IMR-90 (cell line): Measurements from ENCODE around the gene KCTD16. TPM values are rescaled to one million over a fixed set of nuclear protein-coding genes. Genes with fewer than 3 reads are reported as not detected.

Experiments used
- ATAC-seq: fragments of 200-7000 bp; cut with Tn5 transposase; 2 replicates; pipeline ENCODE4 v1.9.1; 2020; ENCODE audit warnings: low read depth, mild to moderate bottlenecking, moderate library complexity
- BruUV-seq: library from RNA; stranded (reverse); fragments of 400-500 nt; replicated peaks from 2 replicates; lab custom pipeline; 2021; lab: Mats Ljungman, UMichigan
- CTCF ChIA-PET: fragments of 300-600 bp; formaldehyde crosslinking; extraction: SDS; loops from one replicate; lab custom pipeline; 2021; ENCODE audit warnings: antibody characterized with exemption; lab: Yijun Ruan, JAX
- POLR2A ChIA-PET: fragments of 300-600 bp; sonication (Branson Sonifier 250); formaldehyde crosslinking; loops from one replicate; lab custom pipeline; 2022; ENCODE audit warnings: antibody characterized with exemption; ENCODE audit not compliant: unreplicated experiment; lab: Charles Lee
- DNase-seq: peaks from one replicate; pipeline ENCODE4 v3.0.0; 2013
- H2AFZ ChIP-seq: replicated peaks from 2 replicates; pipeline ENCODE3; 2013; ENCODE audit warnings: low read length, mild to moderate bottlenecking; ENCODE audit not compliant: poor library complexity
- H2AK5ac ChIP-seq: 2 replicates; pipeline ENCODE4 v1.6.1; 2013; ENCODE audit warnings: low read depth, low read length, inconsistent platforms
- H2AK9ac ChIP-seq: replicated peaks from 2 replicates; pipeline ENCODE3; 2013; ENCODE audit warnings: mild to moderate bottlenecking, low read depth, low read length, moderate library complexity; ENCODE audit not compliant: poor library complexity
- H2BK120ac ChIP-seq: 2 replicates; pipeline ENCODE4 v1.6.1; 2013; ENCODE audit warnings: low read depth, low read length, inconsistent platforms
- H2BK15ac ChIP-seq: 3 replicates; pipeline ENCODE4 v1.6.1; 2013; ENCODE audit warnings: low read depth, low read length, inconsistent platforms
- H2BK20ac ChIP-seq: 2 replicates; pipeline ENCODE4 v1.6.1; 2013; ENCODE audit warnings: low read depth, mild to moderate bottlenecking, inconsistent platforms, low read length, moderate library complexity
- H2BK5ac ChIP-seq: 2 replicates; pipeline ENCODE4 v1.6.1; 2013; ENCODE audit warnings: mild to moderate bottlenecking, low read depth, low read length, inconsistent platforms; ENCODE audit not compliant: poor library complexity, severe bottlenecking
- H3K14ac ChIP-seq: replicated peaks from 2 replicates; pipeline ENCODE4 v1.6.1; 2013; ENCODE audit warnings: low read depth, low read length, inconsistent platforms
- H3K18ac ChIP-seq: 2 replicates; pipeline ENCODE4 v1.6.1; 2013; ENCODE audit warnings: low read depth, low read length, control low read depth
- H3K23ac ChIP-seq: 2 replicates; pipeline ENCODE4 v1.6.1; 2013; ENCODE audit warnings: low read depth, low read length, inconsistent platforms
- H3K27ac ChIP-seq: 2 replicates; pipeline ENCODE4 v1.5.1; 2013; ENCODE audit warnings: mild to moderate bottlenecking, control low read depth, low read length; ENCODE audit not compliant: insufficient read depth
- H3K27me3 ChIP-seq: 2 replicates; pipeline ENCODE4 v1.6.1; 2013; ENCODE audit warnings: low read length; ENCODE audit not compliant: control insufficient read depth, insufficient read depth
- H3K36me3 ChIP-seq: 2 replicates; pipeline ENCODE4 v1.6.1; 2013; ENCODE audit warnings: low read length, mixed read lengths; ENCODE audit not compliant: control insufficient read depth, insufficient read depth
- H3K4ac ChIP-seq: 2 replicates; pipeline ENCODE4 v1.6.1; 2013; ENCODE audit warnings: low read depth, low read length, inconsistent platforms
- H3K4me1 ChIP-seq: 2 replicates; pipeline ENCODE4 v1.6.1; 2013; ENCODE audit warnings: low read length, mixed read lengths; ENCODE audit not compliant: control insufficient read depth, insufficient read depth
- H3K4me2 ChIP-seq: 2 replicates; pipeline ENCODE4 v1.6.1; 2013; ENCODE audit warnings: low read depth, mild to moderate bottlenecking, control low read depth, low read length, moderate library complexity
- H3K4me3 ChIP-seq: 2 replicates; pipeline ENCODE4 v1.5.1; 2013; ENCODE audit warnings: low read depth, mild to moderate bottlenecking, control low read depth, low read length, moderate library complexity; ENCODE audit not compliant: insufficient read depth
- H3K56ac ChIP-seq: 2 replicates; pipeline ENCODE4 v1.6.1; 2013; ENCODE audit warnings: low read length, inconsistent platforms; ENCODE audit not compliant: insufficient read depth; ENCODE audit errors: extremely low read depth
- H3K79me1 ChIP-seq, 2 experiments: 2 replicates each; pipeline ENCODE4 v1.6.1; 2013; ENCODE audit warnings: low read length in 2 of 2, inconsistent platforms in 1 of 2, low read depth in 1 of 2
- H3K9ac ChIP-seq: 2 replicates; pipeline ENCODE4 v1.6.1; 2013; ENCODE audit warnings: low read depth, low read length, control low read depth
- H3K9me1 ChIP-seq: 2 replicates; pipeline ENCODE4 v1.6.1; 2013; ENCODE audit warnings: low read length, inconsistent platforms; ENCODE audit not compliant: insufficient read depth
- H3K9me3 ChIP-seq: 2 replicates; pipeline ENCODE4 v1.6.1; 2013; ENCODE audit warnings: low read length; ENCODE audit not compliant: control insufficient read depth, insufficient read depth
- H4K20me1 ChIP-seq: 2 replicates; pipeline ENCODE4 v1.6.1; 2013; ENCODE audit warnings: low read length, inconsistent platforms; ENCODE audit not compliant: insufficient read depth
- H4K5ac ChIP-seq: 2 replicates; pipeline ENCODE4 v1.6.1; 2013; ENCODE audit warnings: mild to moderate bottlenecking, low read depth, low read length, control low read depth
- H4K8ac ChIP-seq, 2 experiments: 2 replicates each; pipeline ENCODE4 v1.6.1; 2013; ENCODE audit warnings: low read depth in 2 of 2, low read length in 2 of 2, control low read depth in 1 of 2, inconsistent platforms in 1 of 2
- H4K91ac ChIP-seq: 2 replicates; pipeline ENCODE4 v1.6.1; 2013; ENCODE audit warnings: low read depth, low read length, inconsistent platforms; ENCODE audit not compliant: insufficient read depth
- CHD1 ChIP-seq: IDR thresholded peaks from 2 replicates; pipeline ENCODE4 v1.6.1; 2012; ENCODE audit warnings: low read depth, low read length, improper control_type of control experiment
- CTCF ChIP-seq: conservative IDR thresholded peaks from 2 replicates; pipeline ENCODE4 v1.5.1; 2012; ENCODE audit warnings: mild to moderate bottlenecking, low read depth, low read length, improper control_type of control experiment
- FOS ChIP-seq: fragments of 150-350 bp; IDR thresholded peaks from 2 replicates; pipeline ENCODE4 v1.6.1; 2016; ENCODE audit warnings: low read depth, low read length
- MAFK ChIP-seq: IDR thresholded peaks from 2 replicates; pipeline ENCODE4 v1.6.1; 2012; ENCODE audit warnings: low read depth, low read length, improper control_type of control experiment
- MAZ ChIP-seq: IDR thresholded peaks from 2 replicates; pipeline ENCODE4 v1.6.1; 2012; ENCODE audit warnings: low read depth, mild to moderate bottlenecking, low read length, improper control_type of control experiment, moderate library complexity, borderline replicate concordance
- NFE2L2 ChIP-seq: fragments of 150-350 bp; IDR thresholded peaks from 2 replicates; pipeline ENCODE4 v1.6.1; 2016; ENCODE audit warnings: low read depth, mild to moderate bottlenecking, low read length
- RAD21 ChIP-seq: IDR thresholded peaks from 2 replicates; pipeline ENCODE4 v1.6.1; 2012; ENCODE audit warnings: low read length, improper control_type of control experiment
- RFX5 ChIP-seq: IDR thresholded peaks from 2 replicates; pipeline ENCODE4 v1.8.0; 2012; ENCODE audit warnings: low read depth, mild to moderate bottlenecking, low read length, moderate library complexity
- SMC3 ChIP-seq: fragments of 150-350 bp; IDR thresholded peaks from 2 replicates; pipeline ENCODE4 v1.6.1; 2016; ENCODE audit warnings: low read depth, mild to moderate bottlenecking, antibody characterized with exemption, low read length, moderate library complexity
- USF2 ChIP-seq: fragments of 150-350 bp; IDR thresholded peaks from 2 replicates; pipeline ENCODE4 v1.6.1; 2017; ENCODE audit warnings: mild to moderate bottlenecking, antibody characterized with exemption, low read length, low read depth
- WGBS, 2 experiments: methylation state at CpG; one replicate each; pipeline versions ENCODE4 v1.1.5 to v1.1.7; 2013; ENCODE audit warnings: missing lambda C conversion rate in 2 of 2; ENCODE audit not compliant: insufficient read length in 1 of 2; ENCODE audit errors: extremely low coverage in 2 of 2; 5-methylcytosine and 5-hydroxymethylcytosine counted together
- dilution Hi-C: fragments of 300-500 bp; cut with HindIII; formaldehyde crosslinking; loops from one replicate; pipeline ENCODE4 v1.14.3; 2018; ENCODE audit warnings: low sequenced_read_pairs; ENCODE audit not compliant: unreplicated experiment
- in situ Hi-C: fragments of 300-500 bp; cut with MboI; formaldehyde crosslinking; loops from 3 replicates; pipeline ENCODE4 v1.14.3; 2019; ENCODE audit warnings: low sequenced_read_pairs, inconsistent platforms, mixed read lengths
- intact Hi-C: fragments of 100-400 bp; cut with micrococcal nuclease; formaldehyde crosslinking; loops from 2 replicates; pipeline ENCODE4 v1.10.0; 2022
- polyA plus RNA-seq, 3 experiments: library from polyadenylated mRNA; depleted of rRNA; stranded (reverse); fragments of >200 nt; gene quantifications; 2 replicates each; pipeline ENCODE4 v1.2.3, GENCODE V29; 2012; ENCODE audit warnings: low replicate concordance in 1 of 3
- total RNA-seq: library from RNA; depleted of rRNA; stranded (reverse); fragments of >200 nt; gene quantifications from 2 replicates; pipeline ENCODE4 v1.2.3, GENCODE V29; 2012

The KCTD16 gene
- total and polyA plus RNA-seq, 2 of the 4 experiments (the other 2 are of a cell fraction), result 0.43 to 1.1 TPM

DNA sequence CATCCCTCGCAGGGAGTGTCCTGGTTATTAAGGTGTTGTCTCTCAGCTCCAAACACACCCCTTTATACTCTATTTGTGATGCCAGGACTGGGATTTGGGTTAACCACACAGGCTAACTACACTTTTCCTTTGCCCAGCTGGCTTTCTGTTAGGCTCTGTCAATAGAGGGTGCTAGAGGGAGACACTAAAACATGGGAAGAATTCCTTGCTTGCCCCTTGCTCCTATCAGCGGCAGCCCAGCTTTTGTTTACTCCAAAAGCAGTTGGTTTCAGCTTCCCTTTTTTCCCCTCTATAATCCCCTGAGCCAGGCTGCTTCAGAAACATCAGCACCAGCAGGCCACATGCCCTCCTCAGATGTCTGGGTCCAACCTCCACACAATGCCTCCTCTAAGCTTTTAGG lies 297.1 kb downstream of the KCTD16 start:
- Histone ChIP-seq H4K5ac (no peak overlapping the region), H2BK120ac (no peak overlapping the region), H3K18ac (no peak overlapping the region), H2AK9ac (no peak overlapping the region), H3K9me1 (no peaks in the 10 kb centered on the region), H4K8ac (no peak overlapping the region), H3K14ac (no peak overlapping the region), H3K9ac (no peak overlapping the region), H3K4ac (no peak overlapping the region), H3K4me3 (no peak overlapping the region), H3K56ac (no peak overlapping the region), H4K91ac (no peak overlapping the region), H2BK20ac (no peak overlapping the region), H3K4me1 (no peaks in the 10 kb centered on the region), H3K4me2 (no peak overlapping the region), H2BK5ac (no peak overlapping the region), H2BK15ac (no peak overlapping the region), H3K9me3 (no peaks in the 10 kb centered on the region), H3K79me1 (no peaks in the 10 kb centered on the region), H3K27ac (no peak overlapping the region), H4K20me1 (no peaks in the 10 kb centered on the region), H2AK5ac (no peak overlapping the region), H3K27me3 (no peaks in the 10 kb centered on the region; the same call in 1 of the 2 replicates), H3K23ac (no peak overlapping the region), H3K36me3 (no peaks in the 10 kb centered on the region), H2AFZ (peak overlapping the region; percentile 72)
- no TSS peak for BruUV-seq
- intact Hi-C loops, result loop anchor here (1.0 to 10.0 kb wide), 3 partner anchors 263 to 1357 kb away; no protein-coding TSS in a partner anchor
- DNase-seq, result peak; percentile 56
- POLR2A ChIA-PET, result interaction anchor here (0.5 to 0.6 kb wide), 2 partner anchors 254 to 834 kb away, joined by 3 to 4 read pairs; no protein-coding TSS in a partner anchor
- ATAC-seq, result peak; percentile 95
- 0% methylated on average over 1 of the region's 2 CpGs; no CpG with 5 or more reads in 1 of the 2 experiments for WGBS, 2 experiments
- dilution Hi-C loops, result no loop called here
- in situ Hi-C loops, result no loop called here
- CTCF ChIA-PET, result interaction anchor here (0.6 to 1.9 kb wide), 12 partner anchors 13 to 887 kb away, joined by 3 to 9 read pairs (median 4); no protein-coding TSS in a partner anchor
- TF ChIP-seq MAZ (no peak), CHD1 (no peak), RAD21 (peak; percentile 65), CTCF (peak; percentile 72), FOS (no peak), USF2 (no peak), NFE2L2 (no peak), RFX5 (no peak), MAFK (no peak), SMC3 (peak; percentile 42; the same call in 1 of the 2 replicates)
